HCT116 (cell line): Measurements from ENCODE around the gene NOP16.

Source experiments
- CEBPB ChIP-seq: IDR thresholded peaks from 2 replicates; pipeline ENCODE4 v1.6.1; 2012; ENCODE audit warnings: low read depth
- CTCF ChIP-seq, 3 experiments: fragments of 200-600 bp in 1 of 3; sonication (generic) in 1 of 3; IDR thresholded peaks in 2 of 3; conservative IDR thresholded peaks in 1 of 3; 2 replicates each; pipeline ENCODE4 v1.5.1; 2012 to 2017; ENCODE audit warnings: low read depth in 2 of 3, low read length in 2 of 3, antibody characterized with exemption in 1 of 3, borderline replicate concordance in 1 of 3, control low read depth in 1 of 3, mild to moderate bottlenecking in 1 of 3, mixed read lengths in 1 of 3, mixed run types in 1 of 3, moderate library complexity in 1 of 3; ENCODE audit not compliant: insufficient read depth in 1 of 3
- EZH2 ChIP-seq: fragments of 200-600 bp; sonication (generic); IDR thresholded peaks from 2 replicates; pipeline ENCODE4 v1.6.1; 2017; ENCODE audit warnings: antibody characterized with exemption, mixed run types
- EZH2phosphoT487 ChIP-seq: fragments of 200-600 bp; IDR thresholded peaks from 2 replicates; pipeline ENCODE4 v1.6.1; 2018; ENCODE audit warnings: antibody characterized with exemption, borderline replicate concordance
- JUND ChIP-seq: IDR thresholded peaks from 2 replicates; pipeline ENCODE4 v1.6.1; 2012
- POLR2A ChIP-seq: IDR thresholded peaks from 2 replicates; pipeline ENCODE4 v1.7.0; 2011; ENCODE audit warnings: borderline replicate concordance; ENCODE audit not compliant: insufficient read depth, insufficient read length; ENCODE audit errors: extremely low read depth
- RAD21 ChIP-seq: IDR thresholded peaks from 2 replicates; pipeline ENCODE4 v1.6.1; 2012; ENCODE audit warnings: low read depth, mild to moderate bottlenecking
- SRF ChIP-seq: IDR thresholded peaks from 2 replicates; pipeline ENCODE4 v1.6.1; 2012; ENCODE audit warnings: low read depth
- YY1 ChIP-seq: IDR thresholded peaks from 2 replicates; pipeline ENCODE4 v1.6.1; 2011; ENCODE audit warnings: low read length, low read depth, moderate library complexity, mild to moderate bottlenecking; ENCODE audit not compliant: insufficient replicate concordance; ENCODE audit errors: extremely low read depth

GRCh38 chr5:176388003-176388443 lies 375 bp downstream of the NOP16 start:
- TF ChIP-seq POLR2A, result no peak
- no peak for TF ChIP-seq CEBPB
- TF ChIP-seq CTCF (IDR thresholded peaks at IDR 0.05 in 2 of 3, conservative IDR thresholded peaks at IDR 0.05 in 1 of 3; ENCODE audit: borderline replicate concordance in 1 of 3, insufficient read depth in 1 of 3, low read depth in 2 of 3, low read length in 2 of 3), result no peak
- no peak for TF ChIP-seq YY1
- TF ChIP-seq SRF, result no peak
- no peak for TF ChIP-seq EZH2
- TF ChIP-seq RAD21, result no peak
- TF ChIP-seq JUND, result no peak
- TF ChIP-seq EZH2phosphoT487, result no peak
